Upper lobe of left lung (tissue), 4 donors: ENCODE measurements around the gene PDLIM4.

Source experiments
- CTCF ChIP-seq, 6 experiments: fragments of 450-650 bp in 4 of 6; fragments of 200-600 bp in 2 of 6; sonication (generic) in 2 of 6; IDR thresholded peaks; one replicate each; pipeline ENCODE4 v1.5.1; 2016 to 2019; ENCODE audit warnings: antibody characterized with exemption in 6 of 6
- EP300 ChIP-seq, 4 donors: sonication (generic); formaldehyde crosslinking; IDR thresholded peaks; one replicate each; pipeline ENCODE4 v1.5.1; 2017; ENCODE audit warnings: antibody characterized with exemption in 4 of 4, control low read depth in 2 of 4
- POLR2A ChIP-seq, 4 donors: fragments of 450-650 bp; IDR thresholded peaks; one replicate each; pipeline ENCODE4 v1.5.1; 2016 to 2017; ENCODE audit warnings: antibody characterized with exemption in 4 of 4, mild to moderate bottlenecking in 2 of 4
- POLR2AphosphoS5 ChIP-seq, 2 donors: sonication (generic); formaldehyde crosslinking; IDR thresholded peaks; one replicate each; pipeline ENCODE4 v1.5.1; 2017; ENCODE audit warnings: antibody characterized with exemption in 2 of 2

- no peak for TF ChIP-seq CTCF (IDR thresholded peaks at IDR 0.05)
- TF ChIP-seq POLR2A (IDR thresholded peaks at IDR 0.05), result peak in 1 of 4 donors; percentile 21
- no peak for TF ChIP-seq EP300 (IDR thresholded peaks at IDR 0.05)
- TF ChIP-seq POLR2AphosphoS5 (IDR thresholded peaks at IDR 0.05), result no peak
Observed at GRCh38 chr5:132226516-132227234, 30.8 kb upstream of the PDLIM4 start.
